Activated CD4-positive, alpha-beta T cell treated with anti-CD3 and anti-CD28 coated beads for 36 hours (primary cell): Measurements from ENCODE around the gene CHST15. TPM values are rescaled to one million over a fixed set of nuclear protein-coding genes. Genes with fewer than 3 reads are reported as not detected.
A peak's percentile ranks its signal among the peaks of the same experiment; 100 is the strongest.

Experiments used
- ATAC-seq: fragments of 200-7000 bp; cut with Tn5 transposase; one replicate; pipeline ENCODE4 v1.10.0; 2021; ENCODE audit warnings: mild to moderate bottlenecking, moderate library complexity
- CTCF ChIA-PET: fragments of 350-600 bp; sonication (Branson Sonifier 250); formaldehyde crosslinking; loops from one replicate; lab custom pipeline; 2021; ENCODE audit warnings: antibody characterized with exemption; lab: Charles Lee
- POLR2A ChIA-PET: fragments of 350-600 bp; sonication (Branson Sonifier 250); formaldehyde crosslinking; loops from one replicate; lab custom pipeline; 2021; ENCODE audit warnings: antibody characterized with exemption, inconsistent platforms; lab: Charles Lee
- DNase-seq: peaks from one replicate; pipeline ENCODE4 v3.0.0-alpha.2; 2020
- H3K27ac Mint-ChIP-seq: one replicate; pipeline ENCODE4 v1.8.0; 2021; ENCODE audit warnings: mixed read lengths
- H3K27me3 Mint-ChIP-seq: one replicate; pipeline ENCODE4 v1.8.0; 2021; ENCODE audit warnings: mixed read lengths
- H3K36me3 Mint-ChIP-seq: one replicate; pipeline ENCODE4 v1.8.0; 2021; ENCODE audit warnings: low read depth, mixed read lengths
- H3K4me1 Mint-ChIP-seq: one replicate; pipeline ENCODE4 v1.8.0; 2021; ENCODE audit warnings: mixed read lengths
- H3K4me3 Mint-ChIP-seq: one replicate; pipeline ENCODE4 v1.8.0; 2021; ENCODE audit warnings: mild to moderate bottlenecking, moderate library complexity, mixed read lengths
- H3K9me3 Mint-ChIP-seq: one replicate; pipeline ENCODE4 v1.8.0; 2021; ENCODE audit warnings: low read depth, mixed read lengths
- intact Hi-C, 2 experiments: fragments of 100-400 bp; cut with DNase I in 1 of 2; cut with micrococcal nuclease in 1 of 2; formaldehyde crosslinking; loops; one replicate each; pipeline versions ENCODE4 v1.14.2 to v1.15.1; 2022 to 2024; cut with DNase I, micrococcal nuclease
- total RNA-seq, 2 experiments: library from RNA; stranded (reverse); gene quantifications; one replicate each; pipeline ENCODE4 v1.2.3, GENCODE V29; 2021

The CHST15 gene
- total RNA-seq, 2 experiments from 2014 or later = 0.40 to 0.43 TPM

DNA sequence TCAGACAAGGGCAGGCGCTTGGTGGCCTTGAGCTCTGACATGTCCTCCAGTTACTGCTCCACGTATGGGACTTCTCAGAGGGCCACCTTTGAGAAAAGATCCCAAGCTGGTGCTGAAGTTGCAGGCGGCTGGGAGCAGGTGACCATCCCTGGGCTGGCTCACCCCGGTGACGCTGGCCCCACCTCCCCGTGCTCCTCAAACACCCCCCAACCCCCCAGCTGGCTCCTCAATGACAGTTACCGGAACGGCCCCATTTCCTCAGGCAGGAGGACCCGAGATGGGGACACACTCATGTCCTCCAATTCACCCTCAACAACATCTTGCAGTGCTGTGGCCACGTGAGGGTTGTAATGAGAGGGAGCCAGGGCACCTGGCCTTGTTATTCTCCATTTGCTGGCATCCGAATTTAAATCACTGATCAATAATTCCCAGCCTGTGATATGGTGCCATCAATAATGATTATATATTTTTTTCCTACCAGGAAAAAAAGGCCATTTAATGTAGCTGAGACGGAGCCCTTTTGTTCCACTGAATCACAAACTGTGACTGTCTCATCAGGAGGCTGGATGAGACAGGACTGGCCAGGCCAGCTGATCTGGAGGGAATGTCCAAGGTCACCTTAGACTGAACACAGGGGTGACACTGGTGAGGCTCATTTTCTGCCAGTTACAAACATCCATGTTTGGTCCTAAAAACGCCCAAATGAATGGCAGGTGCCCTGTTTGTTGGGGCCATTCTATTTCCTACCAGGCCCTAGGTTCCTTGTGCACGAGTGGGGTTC lies 64.5 kb downstream of the CHST15 start:
- DNase-seq = no peak
- Mint-ChIP-seq H3K4me3 (no peak overlapping the region), H3K4me1 (no peaks in the 10 kb centered on the region), H3K9me3 (no peaks in the 10 kb centered on the region), H3K36me3 (no peaks in the 10 kb centered on the region), H3K27me3 (peaks cover 3% of the 10 kb centered on the region), H3K27ac (no peak overlapping the region)
- POLR2A ChIA-PET = no interaction called here
- CTCF ChIA-PET = interaction anchor here (0.9 kb wide), 1 partner anchor 34 kb away, joined by 3 read pairs; no protein-coding TSS in a partner anchor
- ATAC-seq = no peak
- intact Hi-C loops = no loop called here

DNA sequence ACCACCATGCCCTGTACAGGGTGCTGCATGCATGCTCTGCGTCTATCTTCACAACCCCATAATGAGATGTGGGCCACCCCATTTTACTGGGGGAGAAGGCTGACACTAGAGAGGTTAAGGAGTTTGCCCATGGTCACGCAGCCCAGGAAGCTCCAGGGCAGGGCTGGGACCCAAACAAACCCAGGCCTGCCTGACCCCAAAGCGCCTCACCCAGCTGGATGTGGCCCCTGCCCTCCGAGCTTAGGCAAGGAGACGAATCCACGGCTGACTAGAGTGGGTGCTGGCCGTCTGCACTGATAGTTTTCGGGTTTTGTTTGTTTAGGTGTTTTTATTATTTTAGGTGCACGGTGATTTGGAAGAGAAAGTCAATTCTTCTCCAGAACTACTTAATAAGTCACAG lies 65.7 kb downstream of the CHST15 start:
- intact Hi-C loops = no loop called here
- no peak overlapping the region for H3K4me3 Mint-ChIP-seq
- no peaks in the 10 kb centered on the region for H3K36me3 Mint-ChIP-seq

DNA sequence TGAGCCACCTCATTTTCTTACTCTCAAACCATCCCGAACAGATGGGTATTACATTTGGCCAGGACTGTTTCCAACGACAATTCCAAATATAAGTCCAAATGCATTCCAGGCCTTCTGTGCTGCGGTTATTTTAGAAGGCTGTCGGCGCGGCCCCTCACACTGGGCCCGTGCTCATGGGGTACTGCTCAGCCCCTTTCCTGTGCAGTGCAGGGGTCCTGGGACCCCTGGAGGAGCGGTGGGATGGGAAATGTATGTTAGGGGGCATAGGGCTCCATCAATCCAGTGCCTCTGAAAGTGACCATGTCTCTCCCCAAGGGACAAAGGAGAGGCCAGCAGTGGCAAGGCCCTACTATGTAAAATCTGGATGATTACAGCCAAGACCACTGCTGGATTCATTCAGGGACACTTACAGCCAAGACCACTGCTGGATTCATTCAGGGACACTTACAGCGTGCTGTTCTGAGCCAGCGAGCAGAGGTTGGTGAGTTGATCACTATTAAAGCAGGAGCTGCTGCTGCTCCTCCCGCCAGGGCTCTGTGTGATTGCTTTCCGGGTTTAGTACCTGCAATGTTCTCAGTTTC lies 66.3 kb downstream of the CHST15 start:
- H3K27me3 Mint-ChIP-seq = peaks cover 3% of the 10 kb centered on the region
- POLR2A ChIA-PET = no interaction called here
- no peak for DNase-seq

More for the DNA sequence above, 65.7 kb downstream of the CHST15 start:
- ChIA-PET CTCF (interaction anchor here (0.7 to 0.9 kb wide), 2 partner anchors 36 to 353 kb away, joined by 3 read pairs; no protein-coding TSS in a partner anchor), POLR2A (no interaction called here)
- DNase-seq (no peak), ATAC-seq (no peak)
- peaks cover 3% of the 10 kb centered on the region for H3K27me3 Mint-ChIP-seq
- H3K27ac Mint-ChIP-seq = no peak overlapping the region
- H3K4me1 Mint-ChIP-seq = no peaks in the 10 kb centered on the region
- H3K9me3 Mint-ChIP-seq = no peaks in the 10 kb centered on the region

DNA sequence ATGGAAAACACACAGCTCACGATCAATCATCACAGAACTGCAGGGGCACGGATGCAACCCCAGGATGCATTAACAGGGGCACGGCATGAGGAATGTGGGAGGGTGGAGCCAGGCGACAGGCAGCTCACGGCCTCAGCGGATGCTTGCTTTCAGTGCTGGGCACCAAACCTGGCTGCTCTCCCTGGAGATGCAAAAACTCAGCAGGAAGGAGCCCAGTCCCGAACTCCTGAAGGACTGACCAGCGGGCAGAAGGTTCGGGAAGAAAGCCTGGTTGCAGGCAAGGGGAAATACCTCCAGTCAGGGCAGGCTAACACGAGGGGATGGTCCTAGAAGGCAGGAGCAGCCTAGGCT lies 66.8 kb downstream of the CHST15 start:
- ATAC-seq (no peak), DNase-seq (no peak)
- Mint-ChIP-seq H3K4me3 (no peak overlapping the region), H3K4me1 (no peaks in the 10 kb centered on the region), H3K27me3 (peaks cover 3% of the 10 kb centered on the region), H3K9me3 (no peaks in the 10 kb centered on the region), H3K27ac (no peak overlapping the region), H3K36me3 (no peaks in the 10 kb centered on the region)
- ChIA-PET POLR2A (interaction anchor here (0.6 kb wide), 1 partner anchor 446 kb away, joined by 11 read pairs; no protein-coding TSS in a partner anchor), CTCF (no interaction called here)
- intact Hi-C loops = no loop called here

More for the DNA sequence above, 66.3 kb downstream of the CHST15 start:
- H3K4me3 Mint-ChIP-seq = no peak overlapping the region
- no peak overlapping the region for H3K27ac Mint-ChIP-seq
- intact Hi-C loops = no loop called here
- H3K9me3 Mint-ChIP-seq = no peaks in the 10 kb centered on the region
- H3K4me1 Mint-ChIP-seq = no peaks in the 10 kb centered on the region
- no peaks in the 10 kb centered on the region for H3K36me3 Mint-ChIP-seq
- no peak for ATAC-seq
- CTCF ChIA-PET = interaction anchor here (0.7 to 0.9 kb wide), 2 partner anchors 37 to 353 kb away, joined by 3 read pairs; no protein-coding TSS in a partner anchor

DNA sequence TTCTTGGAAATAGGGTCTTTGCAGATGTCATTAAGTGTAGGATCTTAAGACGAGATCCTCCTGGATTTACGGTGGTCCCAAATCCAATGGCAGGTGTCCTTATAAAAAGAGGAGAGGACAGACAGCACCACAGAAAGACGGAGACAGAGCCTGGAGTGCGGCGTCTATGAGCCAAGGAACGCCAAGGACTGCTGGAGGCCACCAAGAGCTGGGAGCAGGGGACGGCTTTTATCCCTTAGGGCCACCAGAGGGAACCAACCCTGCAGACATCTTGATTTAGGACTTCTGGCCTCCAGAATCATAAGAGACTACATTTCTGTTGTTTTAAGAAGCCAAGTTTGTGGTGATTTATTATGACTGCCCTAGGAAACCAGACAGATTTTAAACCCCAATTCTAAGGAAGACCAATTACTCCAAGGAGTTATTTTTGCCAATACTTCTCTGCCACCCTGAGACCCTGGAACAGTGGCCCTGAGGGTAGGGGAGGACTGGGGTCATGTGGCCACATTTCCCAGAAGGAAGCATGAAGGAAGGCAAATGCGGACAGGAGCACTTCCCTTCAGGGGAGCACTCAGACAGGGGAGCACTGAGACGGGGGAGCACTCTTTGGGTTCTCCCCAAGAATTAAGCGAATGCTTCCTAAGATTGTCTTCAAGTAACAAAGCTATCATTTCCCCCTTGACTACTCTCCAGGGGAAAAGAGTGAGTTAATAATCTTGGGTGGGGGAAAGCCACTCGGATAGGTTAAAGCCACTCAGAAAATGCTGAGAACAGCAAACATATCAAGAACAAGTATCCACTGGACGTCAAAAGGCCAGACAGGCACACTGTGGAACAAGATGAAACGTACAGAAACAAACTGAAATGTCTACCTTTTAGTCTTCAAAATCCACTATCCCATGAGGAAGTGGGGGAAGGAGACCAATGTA lies 67.5 kb downstream of the CHST15 start:
- POLR2A ChIA-PET = interaction anchor here (0.6 kb wide), 1 partner anchor 447 kb away, joined by 11 read pairs; no protein-coding TSS in a partner anchor
- Mint-ChIP-seq H3K9me3 (no peaks in the 10 kb centered on the region), H3K4me3 (no peak overlapping the region), H3K27me3 (peaks cover 3% of the 10 kb centered on the region), H3K4me1 (no peaks in the 10 kb centered on the region), H3K36me3 (no peaks in the 10 kb centered on the region), H3K27ac (no peak overlapping the region)
- no peak for ATAC-seq
- no peak for DNase-seq
- intact Hi-C loops = no loop called here
- CTCF ChIA-PET = interaction anchor here (1.0 kb wide), 1 partner anchor 53 kb away, joined by 3 read pairs; no protein-coding TSS in a partner anchor

DNA sequence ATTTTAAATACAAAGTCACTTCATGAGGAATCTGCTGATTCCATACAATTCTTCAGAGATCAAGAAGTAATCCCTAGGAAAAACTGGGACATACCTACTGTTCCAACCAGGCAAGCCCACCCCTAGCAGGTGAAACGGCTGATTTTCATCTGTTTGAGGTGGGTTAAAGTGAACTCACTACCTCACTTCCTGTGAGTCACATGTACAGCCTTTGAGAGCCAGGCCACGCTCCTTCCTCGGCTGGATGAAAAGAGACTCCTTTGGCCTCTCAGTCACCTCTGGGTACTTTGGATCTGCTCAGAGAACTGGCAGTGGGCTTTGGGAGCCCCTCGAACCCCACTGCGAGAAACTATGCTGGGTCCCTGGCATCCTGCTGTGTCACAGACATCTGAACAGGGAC lies 68.2 kb downstream of the CHST15 start:
- H3K4me1 Mint-ChIP-seq = no peaks in the 10 kb centered on the region
- no peak overlapping the region for H3K4me3 Mint-ChIP-seq
- no peaks in the 10 kb centered on the region for H3K36me3 Mint-ChIP-seq
- ATAC-seq = peak; percentile 63
- peaks cover 3% of the 10 kb centered on the region for H3K27me3 Mint-ChIP-seq
- ChIA-PET CTCF (interaction anchor here (1.0 kb wide), 1 partner anchor 53 kb away, joined by 3 read pairs; no protein-coding TSS in a partner anchor), POLR2A (no interaction called here)
- H3K27ac Mint-ChIP-seq = no peak overlapping the region
- DNase-seq = peak; percentile 30
- H3K9me3 Mint-ChIP-seq = no peaks in the 10 kb centered on the region
- intact Hi-C loops = no loop called here

DNA sequence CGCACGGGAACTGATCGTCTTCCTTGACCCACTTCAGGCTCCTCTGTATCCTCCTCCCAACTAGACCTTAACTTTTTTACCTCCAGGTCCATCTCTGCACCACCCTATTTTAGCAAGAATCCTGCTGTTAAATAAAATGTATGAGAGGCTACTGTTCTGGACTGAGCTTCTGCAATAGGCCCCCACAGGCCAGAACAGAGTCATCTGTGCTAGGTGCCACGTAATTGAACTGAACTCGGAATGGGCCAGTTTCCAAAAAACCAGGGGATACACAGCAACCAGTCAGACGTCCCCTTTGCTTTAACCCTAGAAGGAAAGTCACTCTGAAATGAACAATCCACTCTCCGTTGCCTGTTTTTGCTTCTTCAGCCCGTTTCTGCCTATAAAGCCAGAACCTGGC lies 71.3 kb downstream of the CHST15 start:
- Mint-ChIP-seq H3K4me3 (no peak overlapping the region), H3K27me3 (peaks cover 3% of the 10 kb centered on the region), H3K27ac (no peak overlapping the region), H3K9me3 (no peaks in the 10 kb centered on the region), H3K4me1 (no peaks in the 10 kb centered on the region), H3K36me3 (no peaks in the 10 kb centered on the region)
- ATAC-seq (no peak), DNase-seq (no peak)
- CTCF ChIA-PET = no interaction called here
- intact Hi-C loops = no loop called here
- POLR2A ChIA-PET = no interaction called here

DNA sequence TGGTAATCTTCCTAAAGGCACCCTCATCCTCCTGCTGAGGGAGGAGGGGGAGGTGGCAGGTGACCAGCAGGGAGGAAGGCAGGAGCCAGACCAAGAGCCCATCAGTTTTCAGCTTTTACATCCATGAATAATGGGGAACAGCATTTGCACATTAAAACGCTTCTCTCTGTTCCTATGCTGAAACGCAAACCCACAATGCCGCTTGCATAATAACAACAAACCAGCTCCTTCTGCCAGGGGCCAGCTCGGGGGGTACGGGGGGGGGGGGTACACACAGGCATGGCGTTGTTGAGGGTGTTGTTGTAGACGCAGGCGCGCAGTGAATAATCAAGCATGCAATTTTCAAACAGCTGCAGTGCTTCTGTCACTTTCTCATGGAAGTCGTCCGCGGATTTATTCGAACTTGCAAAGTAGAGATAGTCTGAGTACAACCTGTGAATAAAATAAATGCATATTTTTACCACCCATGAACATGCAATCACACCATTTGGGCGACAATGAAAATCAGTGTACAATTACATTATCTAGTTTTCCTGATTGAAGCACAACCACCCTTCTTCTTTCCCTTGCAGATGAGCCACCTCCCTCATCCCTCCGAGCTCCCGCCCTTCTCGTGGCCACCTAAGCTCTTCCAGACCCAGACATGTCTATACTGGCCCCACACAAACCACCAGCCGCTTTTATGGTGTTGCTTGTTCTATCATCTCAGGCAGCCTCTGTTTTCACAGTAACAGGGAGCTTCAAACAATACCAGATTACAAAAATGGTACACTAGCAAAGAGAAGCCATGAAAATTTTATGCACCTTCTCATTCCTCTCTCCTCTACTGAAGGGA lies 72.2 kb downstream of the CHST15 start:
- Mint-ChIP-seq H3K4me3 (no peak overlapping the region), H3K9me3 (no peaks in the 10 kb centered on the region), H3K27ac (no peak overlapping the region), H3K27me3 (peaks cover under 1% of the 10 kb centered on the region), H3K4me1 (no peaks in the 10 kb centered on the region), H3K36me3 (no peaks in the 10 kb centered on the region)
- CTCF ChIA-PET = no interaction called here
- intact Hi-C loops = no loop called here
- no peak for ATAC-seq
- no peak for DNase-seq
- POLR2A ChIA-PET = no interaction called here

DNA sequence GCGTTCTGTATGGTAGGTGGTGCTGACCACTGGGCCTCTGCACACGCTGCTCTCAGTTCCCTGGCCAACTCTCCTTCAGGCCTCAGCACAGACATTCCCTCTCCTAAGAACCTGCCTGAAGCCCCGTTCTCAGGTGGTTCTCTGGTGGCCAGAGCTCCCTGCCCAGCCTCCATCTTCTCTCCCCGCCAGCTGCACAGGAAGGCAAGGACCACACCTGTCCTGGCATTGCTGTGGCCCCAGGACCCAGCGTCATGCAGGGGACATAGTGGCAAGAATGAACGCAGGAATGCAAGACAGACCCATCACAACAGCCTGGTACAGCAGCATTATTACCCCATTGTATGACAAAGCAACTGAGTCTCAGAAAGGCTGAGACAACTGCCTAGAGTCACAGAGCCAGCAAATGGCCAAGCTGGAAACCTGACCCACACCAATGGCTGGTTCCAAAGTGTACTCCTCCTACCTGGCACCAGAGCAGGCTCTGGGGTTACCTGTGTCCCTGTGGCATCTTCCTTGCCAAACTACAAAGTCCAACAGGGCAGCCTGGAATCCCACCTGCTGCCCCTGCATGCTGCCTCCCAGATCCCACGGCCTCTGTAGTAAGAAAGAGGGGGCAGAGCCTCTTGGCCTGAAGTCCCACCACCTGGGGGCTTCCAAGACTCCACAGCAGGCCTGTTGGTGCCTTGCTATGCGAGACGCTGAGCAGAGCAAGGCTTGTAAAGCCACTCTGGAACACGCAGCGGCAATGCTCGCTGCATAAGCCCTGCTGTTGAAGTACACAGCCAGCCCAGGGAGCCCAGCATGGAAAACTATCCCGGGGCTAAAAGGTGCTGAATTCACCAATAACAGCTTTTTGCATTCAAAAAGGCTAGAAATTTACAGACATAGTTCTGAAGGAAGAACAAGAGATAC lies 73.3 kb downstream of the CHST15 start:
- ATAC-seq = no peak
- Mint-ChIP-seq H3K4me1 (no peaks in the 10 kb centered on the region), H3K4me3 (no peak overlapping the region), H3K27me3 (no peaks in the 10 kb centered on the region), H3K9me3 (no peaks in the 10 kb centered on the region), H3K27ac (no peak overlapping the region), H3K36me3 (no peaks in the 10 kb centered on the region)
- CTCF ChIA-PET = no interaction called here
- intact Hi-C loops = no loop called here
- POLR2A ChIA-PET = no interaction called here
- no peak for DNase-seq

DNA sequence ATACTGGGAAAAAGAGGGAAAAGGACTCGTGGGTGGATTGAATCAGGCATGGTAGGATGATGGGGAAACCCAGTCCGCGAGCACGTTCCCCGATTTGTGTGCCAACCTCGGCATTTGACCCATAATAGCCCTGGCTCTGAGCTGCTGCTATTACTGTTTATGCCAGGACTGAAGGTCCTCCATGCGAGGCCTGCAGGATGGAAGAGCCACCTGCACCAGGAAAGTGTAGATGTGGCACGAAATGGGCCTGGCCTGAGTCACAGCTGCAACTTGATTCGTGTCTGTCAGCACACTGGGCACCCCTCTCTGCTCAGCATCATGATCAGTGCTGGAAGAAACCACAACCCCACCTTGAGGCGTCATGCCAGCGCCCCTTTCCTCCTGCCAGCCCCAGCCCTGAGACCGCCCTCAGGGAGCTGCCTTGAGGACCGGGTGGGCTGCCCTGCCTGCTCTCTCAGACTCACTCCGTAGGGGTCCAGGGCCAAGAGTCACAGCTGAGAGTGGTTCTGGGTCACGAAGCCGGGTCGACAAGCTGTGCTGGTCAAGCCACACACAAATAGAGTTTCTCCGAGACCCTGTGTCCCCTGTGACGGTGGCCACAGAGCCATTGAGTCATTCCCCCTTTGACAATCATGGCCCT lies 74.4 kb downstream of the CHST15 start:
- ChIA-PET POLR2A (no interaction called here), CTCF (no interaction called here)
- intact Hi-C loops = no loop called here
- H3K27me3 Mint-ChIP-seq = no peaks in the 10 kb centered on the region
- DNase-seq = no peak
- peaks cover 3% of the 10 kb centered on the region for H3K9me3 Mint-ChIP-seq
- no peak overlapping the region for H3K4me3 Mint-ChIP-seq
- no peaks in the 10 kb centered on the region for H3K4me1 Mint-ChIP-seq
- ATAC-seq = no peak
- H3K36me3 Mint-ChIP-seq = no peaks in the 10 kb centered on the region
- no peak overlapping the region for H3K27ac Mint-ChIP-seq
